Common myeloid progenitor, CD34-positive (primary cell): Measurements from ENCODE around the gene MCM5.

ENCODE experiments used
- CTCF ChIA-PET: fragments of 350-600 bp; sonication (Branson Sonifier 250); formaldehyde crosslinking; loops from one replicate; lab custom pipeline; 2021; ENCODE audit warnings: antibody characterized with exemption; lab: Charles Lee
- POLR2A ChIA-PET: fragments of 350-600 bp; sonication (Branson Sonifier 250); formaldehyde crosslinking; loops from one replicate; lab custom pipeline; 2021; ENCODE audit warnings: antibody characterized with exemption; lab: Charles Lee
- DNase-seq, 3 donors: peaks; one replicate each; pipeline versions ENCODE4 v3.0.0 to v3.0.0-alpha.2; 2013
- H3K27ac ChIP-seq, 2 experiments: 1 replicate in 1 of 2; 2 replicates in 1 of 2; pipeline ENCODE4 v1.7.0; 2013; ENCODE audit warnings: inconsistent platforms in 2 of 2, low read length in 2 of 2, mild to moderate bottlenecking in 2 of 2, low read depth in 1 of 2, moderate library complexity in 1 of 2; ENCODE audit not compliant: severe bottlenecking in 2 of 2, insufficient read depth in 1 of 2, poor library complexity in 1 of 2
- H3K27me3 ChIP-seq, 5 experiments: replicated peaks in 2 of 5; 1 replicate in 3 of 5; 2 replicates in 2 of 5; pipeline versions ENCODE4 v1.6.1 to v1.7.0; 2013; ENCODE audit warnings: low read length in 4 of 5, mild to moderate bottlenecking in 2 of 5, moderate library complexity in 2 of 5, inconsistent platforms in 1 of 5; ENCODE audit not compliant: insufficient read depth in 5 of 5, control insufficient read depth in 4 of 5
- H3K36me3 ChIP-seq, 4 experiments: 1 replicate in 2 of 4; 2 replicates in 2 of 4; pipeline versions ENCODE4 v1.6.1 to v1.7.0; 2013; ENCODE audit warnings: low read length in 3 of 4, control low read depth in 1 of 4, mild to moderate bottlenecking in 1 of 4; ENCODE audit not compliant: control insufficient read depth in 4 of 4, insufficient read depth in 4 of 4
- H3K4me1 ChIP-seq, 4 experiments: 1 replicate in 3 of 4; 2 replicates in 1 of 4; pipeline versions ENCODE4 v1.6.1 to v1.7.1; 2013; ENCODE audit warnings: low read length in 3 of 4, mild to moderate bottlenecking in 3 of 4, control low read depth in 1 of 4, inconsistent platforms in 1 of 4, moderate library complexity in 1 of 4; ENCODE audit not compliant: control insufficient read depth in 4 of 4, insufficient read depth in 4 of 4; ENCODE audit errors: control extremely low read depth in 1 of 4
- H3K4me3 ChIP-seq, 7 experiments: 1 replicate in 4 of 7; 2 replicates in 3 of 7; pipeline versions ENCODE4 v1.5.1 to v1.7.0; 2013; ENCODE audit warnings: mild to moderate bottlenecking in 7 of 7, low read length in 6 of 7, moderate library complexity in 6 of 7, inconsistent platforms in 2 of 7, low read depth in 2 of 7, control low read depth in 1 of 7; ENCODE audit not compliant: insufficient read depth in 4 of 7, control insufficient read depth in 1 of 7; ENCODE audit errors: extremely low read depth in 1 of 7
- H3K9me3 ChIP-seq, 5 experiments: 1 replicate in 4 of 5; 2 replicates in 1 of 5; pipeline versions ENCODE4 v1.6.1 to v1.7.1; 2013; ENCODE audit warnings: low read length in 4 of 5, mild to moderate bottlenecking in 2 of 5, inconsistent platforms in 1 of 5, low read depth in 1 of 5, moderate library complexity in 1 of 5; ENCODE audit not compliant: control insufficient read depth in 4 of 5, insufficient read depth in 2 of 5; ENCODE audit errors: control extremely low read depth in 1 of 5
- WGBS: methylation state at CpG from one replicate; pipeline ENCODE4 v1.1.5; 2013; ENCODE audit not compliant: insufficient coverage; 5-methylcytosine and 5-hydroxymethylcytosine counted together

MCM5 gene

DNA sequence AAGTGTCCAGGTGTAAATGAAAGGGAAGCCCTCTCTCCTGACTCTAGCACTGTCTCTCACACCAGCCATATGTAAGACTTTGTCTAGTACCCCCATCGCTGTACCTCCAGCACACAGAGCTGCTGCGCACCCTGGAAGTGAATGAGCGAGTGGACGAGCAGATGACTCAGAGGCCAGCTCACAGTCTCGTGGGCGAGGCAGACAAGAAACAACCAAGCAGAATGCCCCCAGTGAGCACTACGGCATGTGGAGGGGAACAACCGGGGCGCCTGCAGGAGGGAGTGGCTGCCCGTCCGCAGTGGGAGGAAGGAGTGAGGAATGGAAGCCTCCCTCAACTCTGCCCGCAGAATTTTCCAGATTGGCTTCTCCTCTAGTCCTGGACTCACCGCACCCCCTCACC lies 46.4 kb downstream of the MCM5 start:
- WGBS = no CpG with 5 or more reads among the region's 13 CpGs
- Histone ChIP-seq H3K9me3 (no peaks in the 10 kb centered on the region), H3K4me1 (peaks cover 0 to 15% (median 9%) of the 10 kb centered on the region in 4 experiments), H3K27me3 (no peaks in the 10 kb centered on the region), H3K27ac (no peak overlapping the region), H3K36me3 (peaks cover 2 to 32% (median 24%) of the 10 kb centered on the region in 4 experiments), H3K4me3 (no peak overlapping the region)
- CTCF ChIA-PET = no interaction called here
- POLR2A ChIA-PET = no interaction called here
- no peak for DNase-seq

DNA sequence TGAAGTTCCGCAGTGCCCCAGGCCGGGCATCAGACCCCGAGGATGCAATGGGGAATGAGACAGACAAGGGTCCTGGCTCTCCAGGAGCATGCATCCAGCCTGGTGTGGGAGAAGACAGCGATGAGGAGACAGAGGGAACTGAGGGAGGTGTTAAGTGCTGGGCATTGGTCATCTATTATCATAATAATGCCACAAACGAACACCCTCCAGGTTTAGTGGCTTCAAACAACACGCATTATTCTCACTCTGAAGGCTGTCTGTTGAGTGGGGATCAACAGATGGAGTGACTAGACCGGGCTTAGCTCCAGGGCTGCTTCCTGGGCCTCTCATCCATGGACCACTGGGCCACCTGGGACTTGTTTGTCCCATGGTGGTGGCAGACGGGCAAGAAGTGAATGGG lies 48.6 kb downstream of the MCM5 start:
- Histone ChIP-seq H3K4me1 (peaks cover 0 to 15% (median 9%) of the 10 kb centered on the region in 4 experiments), H3K36me3 (peaks cover 2 to 29% (median 20%) of the 10 kb centered on the region in 4 experiments), H3K4me3 (no peak overlapping the region), H3K27me3 (no peaks in the 10 kb centered on the region), H3K9me3 (no peaks in the 10 kb centered on the region), H3K27ac (no peak overlapping the region)
- ChIA-PET CTCF (no interaction called here), POLR2A (no interaction called here)
- DNase-seq = no peak
- WGBS = 93% methylated on average over 3 of the region's 8 CpGs

DNA sequence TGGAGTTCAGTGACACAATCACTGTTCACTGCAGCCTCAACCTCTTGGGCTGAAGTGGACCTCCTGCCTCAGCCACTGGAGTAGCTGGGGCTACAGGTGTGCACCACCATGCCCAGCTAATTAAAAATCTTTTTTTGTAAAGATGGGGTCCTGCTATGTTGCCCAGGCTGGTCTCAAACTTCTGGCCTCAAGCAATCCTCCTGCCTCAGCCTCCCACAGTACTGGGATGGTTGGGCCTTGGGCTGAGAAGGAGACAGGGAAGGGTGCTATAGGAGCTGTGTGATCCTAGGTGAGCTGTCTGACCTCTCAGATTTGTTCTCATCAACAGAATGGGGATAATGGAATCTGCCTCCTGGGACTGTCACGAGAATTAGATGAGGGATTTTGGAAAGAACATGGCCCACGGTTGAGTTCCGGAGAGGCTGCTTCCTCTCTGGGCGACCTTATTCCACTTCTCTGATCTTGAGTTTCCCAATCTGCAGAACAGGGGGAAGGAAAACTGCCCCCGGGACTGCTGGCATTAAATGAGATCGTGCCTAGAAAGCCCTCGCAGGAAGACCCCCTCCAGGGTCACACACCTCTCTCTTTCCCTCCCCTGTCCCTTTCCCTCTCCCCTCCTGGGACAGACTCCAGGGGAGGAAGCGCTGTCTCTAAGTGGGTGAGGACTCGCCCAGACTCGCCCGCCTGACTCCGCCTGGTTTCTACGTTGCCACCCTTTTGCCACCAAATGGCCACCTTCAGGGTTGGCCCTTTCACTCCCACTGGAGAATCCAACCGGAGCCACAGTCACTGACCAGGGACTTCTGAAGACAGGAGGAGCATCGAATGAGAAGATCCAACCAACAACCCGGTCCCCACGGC lies 50.1 kb downstream of the MCM5 start:
- peaks cover 0 to 11% (median 7%) of the 10 kb centered on the region in 4 experiments for H3K4me1 ChIP-seq
- H3K36me3 ChIP-seq = peaks cover 2 to 26% (median 18%) of the 10 kb centered on the region in 4 experiments
- no peak overlapping the region for H3K4me3 ChIP-seq
- no peaks in the 10 kb centered on the region for H3K27me3 ChIP-seq
- ChIA-PET CTCF (no interaction called here), POLR2A (no interaction called here)
- H3K27ac ChIP-seq = no peak overlapping the region
- WGBS = 97% methylated on average over 14 of the region's 17 CpGs
- H3K9me3 ChIP-seq = no peaks in the 10 kb centered on the region
- DNase-seq = no peak

- Histone ChIP-seq H3K4me3 (no peak overlapping the region), H3K36me3 (peaks cover 2 to 26% (median 16%) of the 10 kb centered on the region in 4 experiments), H3K4me1 (peaks cover 0 to 11% (median 7%) of the 10 kb centered on the region in 4 experiments), H3K27me3 (no peaks in the 10 kb centered on the region), H3K9me3 (no peaks in the 10 kb centered on the region), H3K27ac (no peak overlapping the region)
- no peak for DNase-seq
- WGBS = 95% methylated on average over 18 of the region's 18 CpGs
- ChIA-PET POLR2A (no interaction called here), CTCF (no interaction called here)
Observed at GRCh38 chr22:35450824-35451569, 51.1 kb downstream of the MCM5 start.

DNA sequence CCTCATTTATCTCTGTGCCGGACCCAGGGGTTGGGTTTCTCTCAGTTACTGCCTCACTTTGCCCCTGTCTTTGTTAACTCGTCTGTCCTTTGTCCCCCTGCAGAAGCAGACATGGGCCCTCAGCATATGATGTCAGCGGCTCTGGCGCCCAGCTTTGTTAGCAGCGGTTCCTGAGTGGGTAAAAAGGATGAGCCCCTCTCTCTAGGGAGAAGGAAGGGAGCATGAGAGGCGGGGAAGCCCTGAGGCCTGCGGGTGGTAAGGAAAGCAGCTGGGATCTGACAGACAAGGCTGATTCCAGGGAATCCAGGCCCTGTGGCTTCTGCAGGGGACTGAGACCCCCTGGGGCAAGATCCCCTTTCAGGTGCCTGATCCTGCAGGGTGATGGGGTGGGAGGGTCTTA lies 51.7 kb downstream of the MCM5 start:
- ChIA-PET POLR2A (no interaction called here), CTCF (no interaction called here)

GRCh38 chr22:35452351-35452781 lies 52.4 kb downstream of the MCM5 start:
- 99% methylated on average over 15 of the region's 15 CpGs for WGBS
- POLR2A ChIA-PET = no interaction called here
- Histone ChIP-seq H3K27ac (no peak overlapping the region), H3K4me1 (peaks cover 0 to 11% (median 7%) of the 10 kb centered on the region in 4 experiments), H3K9me3 (no peaks in the 10 kb centered on the region), H3K27me3 (no peaks in the 10 kb centered on the region), H3K4me3 (no peak overlapping the region), H3K36me3 (peaks cover 2 to 18% (median 9%) of the 10 kb centered on the region in 4 experiments)
- CTCF ChIA-PET = no interaction called here
- DNase-seq = no peak

More for the DNA sequence above, 51.7 kb downstream of the MCM5 start:
- no peak overlapping the region for H3K27ac ChIP-seq
- peaks cover 2 to 22% (median 12%) of the 10 kb centered on the region in 4 experiments for H3K36me3 ChIP-seq
- WGBS = 100% methylated on average over 5 of the region's 7 CpGs
- no peak for DNase-seq
- H3K27me3 ChIP-seq = no peaks in the 10 kb centered on the region
- H3K9me3 ChIP-seq = no peaks in the 10 kb centered on the region
- peaks cover 0 to 11% (median 7%) of the 10 kb centered on the region in 4 experiments for H3K4me1 ChIP-seq
- no peak overlapping the region for H3K4me3 ChIP-seq
